ENCODE measurements around the gene FAAP24.

GRCh38 chr19:33008738-33009137 lies 36.7 kb downstream of the FAAP24 start:
- TF ChIP-seq POLR2A (IDR thresholded peaks at IDR 0.05; ENCODE audit: low read length) (no peak), GATA1 (IDR thresholded peaks at IDR 0.05; ENCODE audit: low read depth, low read length) (no peak)
